DND-41 (cell line): ENCODE measurements around the gene ALDH3B1.

Experiments used
- EZH2 ChIP-seq: IDR thresholded peaks from 3 replicates; pipeline ENCODE4 v1.6.1; 2012; ENCODE audit warnings: borderline replicate concordance, low read depth, mild to moderate bottlenecking, moderate library complexity, low read length, inconsistent platforms; ENCODE audit not compliant: severe bottlenecking
- TF ChIP-seq, protein P1 (sequence below): IDR thresholded peaks from 2 replicates; pipeline ENCODE4 v1.5.1; 2012; ENCODE audit warnings: borderline replicate concordance, low read length, moderate library complexity, mild to moderate bottlenecking; ENCODE audit not compliant: poor library complexity, severe bottlenecking; ENCODE audit errors: extremely low read depth

DNA sequence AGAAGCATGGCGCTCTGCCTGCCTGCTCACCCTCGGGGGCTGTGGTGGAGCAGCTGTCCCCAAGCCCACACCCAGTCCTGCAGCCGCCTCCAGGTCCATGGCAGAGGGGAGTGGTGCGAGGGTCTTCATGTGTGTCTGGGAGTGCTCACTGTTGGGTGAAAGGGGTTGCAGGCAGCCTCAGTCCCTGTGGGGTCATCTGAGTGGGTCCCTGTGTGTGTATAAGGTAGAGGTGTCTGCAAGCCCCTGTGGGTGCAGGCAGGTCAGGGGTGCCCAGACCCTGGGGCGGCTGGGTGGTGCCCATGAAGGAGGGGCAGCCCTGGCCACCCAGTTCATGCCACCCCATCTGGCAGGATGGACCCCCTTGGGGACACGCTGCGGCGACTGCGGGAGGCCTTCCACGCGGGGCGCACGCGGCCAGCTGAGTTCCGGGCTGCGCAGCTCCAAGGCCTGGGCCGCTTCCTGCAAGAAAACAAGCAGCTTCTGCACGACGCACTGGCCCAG, 4.9 kb downstream of the ALDH3B1 start:
- TF ChIP-seq, protein P1, sequence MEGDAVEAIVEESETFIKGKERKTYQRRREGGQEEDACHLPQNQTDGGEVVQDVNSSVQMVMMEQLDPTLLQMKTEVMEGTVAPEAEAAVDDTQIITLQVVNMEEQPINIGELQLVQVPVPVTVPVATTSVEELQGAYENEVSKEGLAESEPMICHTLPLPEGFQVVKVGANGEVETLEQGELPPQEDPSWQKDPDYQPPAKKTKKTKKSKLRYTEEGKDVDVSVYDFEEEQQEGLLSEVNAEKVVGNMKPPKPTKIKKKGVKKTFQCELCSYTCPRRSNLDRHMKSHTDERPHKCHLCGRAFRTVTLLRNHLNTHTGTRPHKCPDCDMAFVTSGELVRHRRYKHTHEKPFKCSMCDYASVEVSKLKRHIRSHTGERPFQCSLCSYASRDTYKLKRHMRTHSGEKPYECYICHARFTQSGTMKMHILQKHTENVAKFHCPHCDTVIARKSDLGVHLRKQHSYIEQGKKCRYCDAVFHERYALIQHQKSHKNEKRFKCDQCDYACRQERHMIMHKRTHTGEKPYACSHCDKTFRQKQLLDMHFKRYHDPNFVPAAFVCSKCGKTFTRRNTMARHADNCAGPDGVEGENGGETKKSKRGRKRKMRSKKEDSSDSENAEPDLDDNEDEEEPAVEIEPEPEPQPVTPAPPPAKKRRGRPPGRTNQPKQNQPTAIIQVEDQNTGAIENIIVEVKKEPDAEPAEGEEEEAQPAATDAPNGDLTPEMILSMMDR: no peak
- TF ChIP-seq EZH2: no peak
